Glomerular endothelial cell (primary cell): ENCODE data around the gene ST3GAL4. TPM values are rescaled to one million over a fixed set of nuclear protein-coding genes. Genes with fewer than 3 reads are reported as not detected.
A peak's percentile ranks its signal among the peaks of the same experiment; 100 is the strongest.

Experiments used
- DNase-seq: peaks from one replicate; pipeline ENCODE4 v3.0.0-alpha.2; 2011; ENCODE audit warnings: low read depth, low spot score; ENCODE audit errors: extremely low read depth
- total RNA-seq: library from RNA; depleted of rRNA; stranded (reverse); fragments of >200 nt; gene quantifications from 2 replicates; pipeline ENCODE4 v1.2.3, GENCODE V29; 2015

Gene ST3GAL4
- total RNA-seq, 1 donor from 2014 or later = 36.6 TPM

GRCh38 chr11:126403658-126404057 is 48.2 kb downstream of the ST3GAL4 start:
- DNase-seq = no peak

GRCh38 chr11:126404367-126404766 is 48.9 kb downstream of the ST3GAL4 start:
- no peak for DNase-seq

DNA sequence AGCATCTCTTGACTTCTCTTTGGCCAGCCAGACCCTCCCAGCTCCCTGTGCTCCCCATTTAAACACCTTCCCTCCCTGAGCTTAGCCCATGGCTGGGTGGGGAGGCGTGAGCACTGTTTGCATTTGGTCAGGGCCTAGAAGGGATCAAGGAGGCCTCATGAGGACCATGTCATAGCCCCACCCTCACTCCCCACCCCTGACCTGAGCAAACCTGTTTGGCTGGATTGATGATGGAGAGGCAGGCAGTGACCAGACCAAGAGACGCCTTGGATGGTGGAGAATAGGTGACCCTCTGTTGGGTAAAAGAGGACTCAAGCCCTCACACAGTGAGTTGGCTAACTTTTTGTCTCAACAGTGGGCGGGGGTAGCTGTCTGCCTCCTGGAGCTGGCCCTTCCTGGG is 49.9 kb downstream of the ST3GAL4 start:
- DNase-seq = no peak

- no peak for DNase-seq
Observed at GRCh38 chr11:126405906-126406305, 50.4 kb downstream of the ST3GAL4 start.

- DNase-seq = no peak
Observed at GRCh38 chr11:126406368-126406767, 50.9 kb downstream of the ST3GAL4 start.

GRCh38 chr11:126407101-126407521 is 51.6 kb downstream of the ST3GAL4 start:
- no peak for DNase-seq

GRCh38 chr11:126407682-126408288 is 52.3 kb downstream of the ST3GAL4 start:
- DNase-seq = no peak

GRCh38 chr11:126408496-126408895 is 53.0 kb downstream of the ST3GAL4 start:
- no peak for DNase-seq

DNA sequence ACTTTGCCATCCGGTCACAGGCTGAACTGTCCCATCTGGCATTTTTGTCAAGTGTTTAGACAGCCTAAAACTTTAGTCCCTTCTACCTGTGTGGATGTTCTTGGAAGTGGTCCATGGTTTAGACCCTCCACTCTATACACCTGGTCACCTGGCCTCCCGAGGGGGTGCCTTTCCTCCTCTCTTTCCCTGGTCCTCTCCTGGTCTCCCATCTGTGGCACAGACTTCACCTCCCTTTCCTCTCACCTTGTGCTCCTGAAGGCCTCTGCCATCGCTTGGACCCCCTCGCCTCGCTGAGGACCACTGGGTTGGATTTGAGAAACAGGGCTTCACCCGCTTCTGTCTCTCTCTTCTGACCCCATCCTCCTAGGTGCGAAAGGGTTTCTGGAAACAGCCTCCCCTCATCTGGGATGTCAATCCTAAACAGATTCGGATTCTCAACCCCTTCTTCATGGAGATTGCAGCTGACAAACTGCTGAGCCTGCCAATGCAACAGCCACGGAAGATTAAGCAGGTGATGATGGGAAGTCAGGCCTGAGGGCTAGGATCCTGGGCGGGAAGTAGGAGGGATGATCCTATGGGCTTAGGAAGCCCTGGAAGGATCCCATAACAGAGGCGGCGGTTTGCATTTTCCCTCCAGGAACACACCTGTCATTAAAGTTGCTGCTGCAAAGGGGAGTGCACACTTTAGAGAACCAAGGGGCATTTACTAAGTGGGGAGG is 53.6 kb downstream of the ST3GAL4 start:
- no peak for DNase-seq

DNA sequence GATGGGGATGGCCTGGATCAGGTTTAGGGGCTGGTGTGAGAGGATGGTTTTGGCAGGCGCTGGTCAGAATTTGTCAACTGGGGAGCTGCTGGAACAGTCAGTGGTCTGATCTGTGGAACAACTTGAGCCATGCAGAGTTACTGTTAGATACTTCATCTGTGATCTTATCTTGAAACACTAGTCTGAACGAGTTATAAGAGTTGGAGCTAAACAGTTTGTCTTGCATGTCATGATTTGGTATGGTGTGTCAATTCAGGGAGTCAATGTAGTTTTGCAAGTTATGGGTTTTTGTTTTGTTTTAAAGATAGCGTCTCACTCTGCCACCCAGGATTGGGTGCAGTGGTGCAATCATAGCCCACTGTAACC is 54.1 kb downstream of the ST3GAL4 start:
- no peak for DNase-seq

GRCh38 chr11:126410649-126411048 is 55.2 kb downstream of the ST3GAL4 start:
- no peak for DNase-seq

DNA sequence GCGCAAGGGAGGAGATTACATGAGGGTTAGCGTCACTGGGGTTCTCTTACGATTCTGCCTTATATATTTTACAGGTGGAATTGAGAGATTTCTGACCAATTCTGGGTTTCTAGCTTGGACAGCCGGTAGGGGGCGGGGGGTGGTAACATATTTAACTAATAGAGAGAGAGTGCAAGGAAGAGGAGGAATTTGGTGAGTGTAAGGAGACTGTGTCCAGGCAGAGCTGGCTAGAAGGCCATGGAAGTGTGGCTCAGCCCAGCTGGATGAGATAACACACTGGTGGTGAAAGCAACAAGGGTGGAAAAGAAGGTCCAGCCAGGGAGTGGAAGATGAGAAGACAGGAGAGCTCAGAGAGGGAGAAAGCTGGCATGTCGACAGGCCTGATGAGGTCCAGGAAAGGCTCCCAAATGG is 56.5 kb downstream of the ST3GAL4 start:
- DNase-seq = no peak

DNA sequence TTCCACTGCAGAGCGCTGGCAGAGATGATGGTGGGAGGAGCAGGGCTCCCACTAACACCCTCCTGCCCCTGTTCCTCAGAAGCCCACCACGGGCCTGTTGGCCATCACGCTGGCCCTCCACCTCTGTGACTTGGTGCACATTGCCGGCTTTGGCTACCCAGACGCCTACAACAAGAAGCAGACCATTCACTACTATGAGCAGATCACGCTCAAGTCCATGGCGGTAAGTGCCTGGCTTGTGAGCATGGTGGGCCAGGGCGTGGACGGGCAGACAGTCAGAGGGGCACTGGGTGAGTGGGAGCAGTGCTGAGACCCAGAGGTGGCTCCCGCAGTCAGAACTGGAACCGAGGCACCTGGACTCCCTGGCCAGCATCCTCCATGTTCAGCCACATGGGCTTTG is 57.9 kb downstream of the ST3GAL4 start:
- DNase-seq = no peak

- DNase-seq = no peak
Observed at GRCh38 chr11:126413843-126414405, 58.4 kb downstream of the ST3GAL4 start.

DNA sequence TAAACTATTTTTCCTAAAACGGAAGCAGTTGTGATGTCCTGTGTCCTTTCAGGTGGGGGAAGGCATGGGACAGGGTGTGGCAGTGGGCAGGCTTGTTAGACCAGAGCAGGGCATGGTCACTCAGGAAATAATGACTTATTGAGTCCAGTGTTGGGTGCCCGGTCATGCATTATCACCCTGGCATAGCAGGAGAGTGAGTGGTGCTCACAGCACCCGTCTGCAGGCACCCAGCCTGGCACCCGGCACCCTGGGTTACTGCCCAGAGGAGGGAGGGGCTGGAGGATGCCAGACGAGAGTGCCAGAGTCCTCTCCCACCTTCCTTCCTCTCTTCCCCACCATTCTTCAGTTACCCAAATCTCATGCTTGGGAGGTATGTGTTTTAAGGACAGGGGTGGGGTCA is 59.1 kb downstream of the ST3GAL4 start:
- no peak for DNase-seq

GRCh38 chr11:126415128-126415527 is 59.6 kb downstream of the ST3GAL4 start:
- no peak for DNase-seq

- DNase-seq = no peak
Observed at GRCh38 chr11:126415669-126416420, 60.4 kb downstream of the ST3GAL4 start.

- DNase-seq = peak; percentile 27
Observed at GRCh38 chr11:126416542-126417090, 61.1 kb downstream of the ST3GAL4 start.

DNA sequence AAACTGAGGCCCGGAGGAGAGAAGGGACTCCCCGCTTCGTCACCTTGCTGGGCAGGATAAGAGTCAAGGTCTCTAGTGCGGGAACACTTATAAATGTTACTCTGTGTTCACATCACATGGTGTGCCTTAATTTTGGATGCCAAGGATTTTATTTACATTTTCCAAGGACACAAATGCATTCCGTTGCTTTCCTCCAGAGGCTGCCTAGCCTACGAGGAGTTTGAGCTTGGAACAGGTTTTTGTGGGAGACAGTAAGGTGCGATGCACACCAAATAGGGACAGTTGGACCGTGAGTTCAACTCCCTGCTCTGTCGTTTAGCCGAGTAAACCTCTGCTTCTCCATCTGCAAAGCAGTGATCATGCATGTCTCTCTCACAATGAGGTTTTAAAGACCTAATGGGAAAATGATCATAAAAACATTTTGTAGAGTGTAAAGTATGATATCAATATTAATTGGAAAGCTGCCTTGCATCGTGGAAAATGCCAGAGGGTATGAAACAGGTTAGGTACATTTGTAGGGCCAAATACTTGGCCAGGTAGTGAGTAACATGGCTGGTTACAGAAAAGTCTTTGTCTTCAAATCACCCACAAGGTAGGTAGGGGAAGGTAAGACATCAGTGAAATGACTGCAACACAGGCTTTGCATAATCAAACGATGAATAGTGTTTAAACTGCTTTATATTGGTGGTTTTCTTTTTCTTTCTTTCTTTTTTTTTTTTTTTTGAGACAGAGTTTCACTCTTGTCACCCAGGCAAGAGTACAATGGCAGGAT is 61.8 kb downstream of the ST3GAL4 start:
- no peak for DNase-seq

- no peak for DNase-seq
Observed at GRCh38 chr11:126418887-126419286, 63.4 kb downstream of the ST3GAL4 start.
